HepG2 (cell line): ENCODE results near the gene EPS8. TPM values are rescaled to one million over a fixed set of nuclear protein-coding genes. Genes with fewer than 3 reads are reported as not detected.

Experiments used
- ATAC-seq: fragments of 200-7000 bp; cut with Tn5 transposase; 3 replicates; pipeline ENCODE4 v1.9.1; 2020; ENCODE audit warnings: mild to moderate bottlenecking, moderate library complexity
- Bru-seq: library from RNA; stranded (reverse); fragments of 400-500 nt; gene quantifications from one replicate; lab custom pipeline; 2021; lab: Mats Ljungman, UMichigan
- BruChase-seq, 2 experiments: library from RNA; stranded (reverse); fragments of 400-500 nt; gene quantifications; one replicate each; lab custom pipeline; 2021; lab: Mats Ljungman, UMichigan
- BruUV-seq: library from RNA; stranded (reverse); fragments of 400-500 nt; replicated peaks from 2 replicates; lab custom pipeline; 2021; lab: Mats Ljungman, UMichigan
- CTCF ChIA-PET: fragments of 300-600 bp; formaldehyde crosslinking; extraction: SDS; loops from one replicate; lab custom pipeline; 2021; ENCODE audit warnings: low total read pairs, inconsistent platforms, low intra/inter-chr PET ratio; lab: Yijun Ruan, JAX
- POLR2A ChIA-PET: fragments of 350-600 bp; sonication (Branson Sonifier 250); formaldehyde crosslinking; loops from one replicate; lab custom pipeline; 2020; ENCODE audit warnings: antibody characterized with exemption, inconsistent platforms; lab: Yijun Ruan, JAX
- DNase-seq: peaks from one replicate; pipeline ENCODE4 v3.0.0-alpha.2; 2015; ENCODE audit warnings: low spot score
- FAIRE-seq: peaks from 3 replicates; lab custom pipeline; 2011; peaks lifted over from hg19 to GRCh38; lab: Jason Lieb, UNC
- H2AFZ ChIP-seq: one replicate; pipeline ENCODE4 v1.6.1; 2011; ENCODE audit warnings: low read length, inconsistent platforms
- H3K27ac ChIP-seq: fragments of 300-600 bp; 3 replicates; pipeline ENCODE4 v1.8.0; 2011; ENCODE audit warnings: mixed run types, mild to moderate bottlenecking, mixed read lengths, low read length, inconsistent platforms; ENCODE audit not compliant: insufficient read depth; ENCODE audit errors: extremely low read length
- H3K27me3 ChIP-seq, 2 experiments: fragments of 200-600 bp in 1 of 2; 2 replicates in 1 of 2; 3 replicates in 1 of 2; pipeline versions ENCODE4 v1.6.0 to v1.8.0; 2011; ENCODE audit warnings: low read length in 2 of 2, mild to moderate bottlenecking in 2 of 2, moderate library complexity in 2 of 2, inconsistent platforms in 1 of 2; ENCODE audit not compliant: insufficient read depth in 2 of 2, control insufficient read depth in 1 of 2
- H3K36me3 ChIP-seq, 2 experiments: fragments of 200-600 bp in 1 of 2; replicated peaks in 1 of 2; 2 replicates in 1 of 2; 3 replicates in 1 of 2; pipeline versions ENCODE4 v1.5.1 to v1.8.0; 2011; ENCODE audit warnings: low read length in 2 of 2, inconsistent platforms in 1 of 2; ENCODE audit not compliant: insufficient read depth in 2 of 2, control insufficient read depth in 1 of 2
- H3K4me1 ChIP-seq: 2 replicates; pipeline ENCODE4 v1.5.1; 2012; ENCODE audit warnings: low read length, inconsistent platforms; ENCODE audit not compliant: insufficient read depth
- H3K4me2 ChIP-seq: 2 replicates; pipeline ENCODE4 v1.6.0; 2011; ENCODE audit warnings: low read depth, low read length, inconsistent platforms
- H3K4me3 ChIP-seq, 3 experiments: fragments of 200-600 bp in 1 of 3; sonication (generic), shearing (Covaris generic) in 1 of 3; replicated peaks in 1 of 3; 2 replicates each; pipeline ENCODE4 v1.5.1; 2011 to 2016; ENCODE audit warnings: low read length in 3 of 3, inconsistent platforms in 2 of 3, low read depth in 2 of 3, mild to moderate bottlenecking in 2 of 3, control low read depth in 1 of 3, mixed read lengths in 1 of 3; ENCODE audit not compliant: insufficient read depth in 1 of 3
- H3K79me2 ChIP-seq: one replicate; pipeline ENCODE4 v1.6.1; 2011; ENCODE audit warnings: low read length, inconsistent platforms; ENCODE audit not compliant: insufficient read depth
- H3K9ac ChIP-seq: 2 replicates; pipeline ENCODE4 v1.6.0; 2011; ENCODE audit warnings: mild to moderate bottlenecking, low read depth, low read length, inconsistent platforms; ENCODE audit not compliant: insufficient read depth
- H3K9me3 ChIP-seq: 2 replicates; pipeline ENCODE4 v1.5.1; 2012; ENCODE audit warnings: mild to moderate bottlenecking, low read length
- H4K20me1 ChIP-seq: 2 replicates; pipeline ENCODE4 v1.6.0; 2011; ENCODE audit warnings: inconsistent platforms, mild to moderate bottlenecking, low read length, moderate library complexity; ENCODE audit not compliant: insufficient read depth
- ETV6 ChIP-seq: sonication (generic); formaldehyde crosslinking; conservative IDR thresholded peaks from 2 replicates; pipeline ENCODE4 v1.4.0; 2020; ENCODE audit warnings: missing genetic modification reagents
- FIP1L1 ChIP-seq: fragments of 200-400 bp; formaldehyde crosslinking; IDR thresholded peaks from 2 replicates; pipeline ENCODE4 v1.6.1; 2018; ENCODE audit warnings: low read depth, mild to moderate bottlenecking, low read length, moderate library complexity, borderline replicate concordance; ENCODE audit not compliant: insufficient read depth
- FOXO1 ChIP-seq: sonication (generic); formaldehyde crosslinking; IDR thresholded peaks from 2 replicates; pipeline ENCODE4 v1.4.0; 2020; ENCODE audit warnings: missing genetic modification reagents
- IRX3 ChIP-seq: sonication (generic); formaldehyde crosslinking; IDR thresholded peaks from 2 replicates; pipeline ENCODE4 v1.8.1; 2023; ENCODE audit warnings: mild to moderate bottlenecking, low read depth, missing genetic modification reagents, borderline replicate concordance
- PHF8 ChIP-seq: sonication (generic); formaldehyde crosslinking; IDR thresholded peaks from 2 replicates; pipeline ENCODE4 v1.5.0; 2020; ENCODE audit warnings: missing genetic modification reagents
- SP140L ChIP-seq: sonication (generic); formaldehyde crosslinking; IDR thresholded peaks from 2 replicates; pipeline ENCODE4 v1.4.0; 2020; ENCODE audit warnings: missing genetic modification reagents, borderline replicate concordance
- TARDBP ChIP-seq: sonication (generic); formaldehyde crosslinking; IDR thresholded peaks from 2 replicates; pipeline ENCODE4 v1.8.0; 2022; ENCODE audit warnings: mild to moderate bottlenecking, missing genetic modification reagents
- WIZ ChIP-seq: sonication (generic); formaldehyde crosslinking; IDR thresholded peaks from 2 replicates; pipeline ENCODE4 v1.5.1; 2020; ENCODE audit warnings: mild to moderate bottlenecking, missing genetic modification reagents
- ZBTB14 ChIP-seq: sonication (generic); formaldehyde crosslinking; IDR thresholded peaks from 2 replicates; pipeline ENCODE4 v1.4.0; 2020; ENCODE audit warnings: missing genetic modification reagents
- ZFP91 ChIP-seq: sonication (generic); formaldehyde crosslinking; IDR thresholded peaks from 2 replicates; pipeline ENCODE4 v1.9.0; 2022; ENCODE audit warnings: missing genetic modification reagents, mild to moderate bottlenecking, borderline replicate concordance
- ZNF567 ChIP-seq: sonication (generic); formaldehyde crosslinking; IDR thresholded peaks from 2 replicates; pipeline ENCODE4 v1.8.1; 2023; ENCODE audit warnings: mild to moderate bottlenecking, missing genetic modification reagents, borderline replicate concordance
- ZNF615 ChIP-seq: sonication (generic); formaldehyde crosslinking; IDR thresholded peaks from 2 replicates; pipeline ENCODE4 v1.5.0; 2020; ENCODE audit warnings: mild to moderate bottlenecking, missing genetic modification reagents, borderline replicate concordance
- ZNF878 ChIP-seq: sonication (generic); formaldehyde crosslinking; IDR thresholded peaks from 2 replicates; pipeline ENCODE4 v1.8.1; 2023; ENCODE audit warnings: mild to moderate bottlenecking, missing genetic modification reagents, moderate library complexity
- WGBS: methylation state at CpG from one replicate; pipeline ENCODE4 v1.1.6; 2017; ENCODE audit warnings: low lambda C conversion rate; 5-methylcytosine and 5-hydroxymethylcytosine counted together
- in situ Hi-C: cut with HindIII; loops from 2 replicates; pipeline ENCODE4 v1.10.0; 2017; ENCODE audit warnings: low pct_unique_long_range_greater_than_20kb; ENCODE audit not compliant: extremely low pct_ligation_motif_present
- intact Hi-C: fragments of 100-400 bp; cut with micrococcal nuclease; formaldehyde crosslinking; loops from one replicate; pipeline ENCODE4 v1.10.0; 2022; ENCODE audit not compliant: unreplicated experiment
- long read RNA-seq, 2 experiments: library from RNA in 1 of 2; library from polyadenylated mRNA in 1 of 2; stranded (forward) in 1 of 2; unstranded in 1 of 2; transcript quantifications; one replicate each; pipeline ENCODE4 v2.0.0, GENCODE V29; 2019 to 2022
- polyA minus RNA-seq, 3 experiments: library from RNA; depleted of rRNA, polyadenylated mRNA; stranded (reverse); fragments of >200 nt; gene quantifications; 2 replicates each; pipeline ENCODE4 v1.2.3, GENCODE V29; 2011; ENCODE audit warnings: low replicate concordance in 1 of 3
- polyA plus RNA-seq, 8 experiments: library from polyadenylated mRNA; depleted of rRNA in 3 of 8; stranded (reverse) in 7 of 8; unstranded in 1 of 8; fragments of >200 nt; fragmentation: Illumina TruSeq in 4 of 8; extraction: Trizol in 4 of 8; gene quantifications; 2 replicates each; pipeline versions ENCODE4 v1.2.1 to v1.2.3, GENCODE V29; 2011 to 2016; ENCODE audit warnings: low read depth in 4 of 8, missing spikeins in 1 of 8, mixed read lengths in 1 of 8; ENCODE audit not compliant: insufficient read depth in 1 of 8
- total RNA-seq, 5 experiments: library from RNA; depleted of rRNA; stranded (reverse); fragments of >200 nt; fragmentation: Illumina TruSeq; extraction: Trizol; gene quantifications; 2 replicates each; pipeline ENCODE4 v1.2.3, GENCODE V29; 2016; ENCODE audit warnings: low read depth in 1 of 5

Gene EPS8
- total RNA-seq (2016; rRNA removed; fragmentation: Illumina TruSeq; extraction: Trizol) (43.4 and 51.6 TPM in 2 replicates), polyA plus RNA-seq (2011; rRNA removed) (37.1 and 39.2 TPM in 2 replicates), polyA minus RNA-seq (2011; rRNA and poly(A)+ RNA removed; ENCODE audit: low replicate concordance) (3.8 and 44.2 TPM in 2 replicates), Bru-seq, nascent RNA (percentile 88 among the genes with signal in this experiment), BruChase-seq, experiment 1, labeled RNA remaining after a 6-hour chase (percentile 76 among the genes with signal in this experiment), BruChase-seq, experiment 2, labeled RNA remaining after a 2-hour chase (percentile 76 among the genes with signal in this experiment)
- total RNA-seq (2016; cell fraction: cytosol; rRNA removed; fragmentation: Illumina TruSeq; extraction: Trizol; ENCODE audit: low read depth), result 9.4 and 10.4 TPM in 2 replicates
- total RNA-seq (2016; cell fraction: insoluble cytoplasmic fraction; rRNA removed; fragmentation: Illumina TruSeq; extraction: Trizol), result 40.9 and 52.2 TPM in 2 replicates
- total RNA-seq (2016; cell fraction: membrane; rRNA removed; fragmentation: Illumina TruSeq; extraction: Trizol), result 23.4 and 25.9 TPM in 2 replicates
- 44.6 and 50.9 TPM in 2 replicates for total RNA-seq (2016; cell fraction: nucleus; rRNA removed; fragmentation: Illumina TruSeq; extraction: Trizol)
- polyA plus RNA-seq (2011; cell fraction: cytosol; rRNA removed), result 30.2 and 34.0 TPM in 2 replicates
- 26.3 and 29.3 TPM in 2 replicates for polyA plus RNA-seq (2011; cell fraction: nucleus; rRNA removed)
- polyA plus RNA-seq (2012), result 19.5 and 25.8 TPM in 2 replicates
- polyA plus RNA-seq (2016; cell fraction: cytosol; fragmentation: Illumina TruSeq; extraction: Trizol; ENCODE audit: low read depth), result 2.6 and 3.2 TPM in 2 replicates
- 42.1 and 42.3 TPM in 2 replicates for polyA plus RNA-seq (2016; cell fraction: insoluble cytoplasmic fraction; fragmentation: Illumina TruSeq; extraction: Trizol; ENCODE audit: low read depth)
- polyA plus RNA-seq (2016; cell fraction: membrane; fragmentation: Illumina TruSeq; extraction: Trizol; ENCODE audit: low read depth), result 8.5 and 8.8 TPM in 2 replicates
- 28.2 and 28.4 TPM in 2 replicates for polyA plus RNA-seq (2016; cell fraction: nucleus; fragmentation: Illumina TruSeq; extraction: Trizol; ENCODE audit: insufficient read depth, low read depth)
- 23.0 and 33.1 TPM in 2 replicates for polyA minus RNA-seq (2011; cell fraction: cytosol; rRNA and poly(A)+ RNA removed)
- 108 and 119 TPM in 2 replicates for polyA minus RNA-seq (2011; cell fraction: nucleus; rRNA and poly(A)+ RNA removed)
- long read RNA-seq, experiment 1, transcript EPS8-221 (21 exons, 3,873 nt), result major isoform, 9 of 33 reads
- long read RNA-seq, experiment 1, partial matches to known transcripts, result 13 of 33 reads
- long read RNA-seq, experiment 1, other reads (novel, unspliced or antisense), result 9 of 33 reads
- long read RNA-seq, experiment 2, partial matches to known transcripts, result 7 of 54 reads
- long read RNA-seq, experiment 2, other reads (novel, unspliced or antisense), result 47 of 54 reads

GRCh38 chr12:15789220-15790171, at the start of gene EPS8:
Gene EPS8 (minus strand): TSS chr12:15789388. CDS start chr12:15682951, 106,437 bp downstream.
- peaks cover 43% of the 10 kb centered on the region for H3K4me1 ChIP-seq
- ChIA-PET CTCF (no interaction called here), POLR2A (interaction anchor here (0.8 to 3.2 kb wide), 12 partner anchors 8 to 198 kb away, joined by 3 to 31 read pairs (median 4); partner anchors contain the start of gene STRAP)
- H3K79me2 ChIP-seq, result peaks cover 41% of the 10 kb centered on the region
- H3K27me3 ChIP-seq, result no peaks in the 10 kb centered on the region; a peak in 1 of 5 replicates
- peak within 1 kb of the TSS; percentile 91 for H3K9ac ChIP-seq
- WGBS, result under 1% methylated on average over 38 of the region's 85 CpGs
- BruUV-seq, result TSS peak; percentile 93
- no peaks in the 10 kb centered on the region for H3K36me3 ChIP-seq
- peak within 1 kb of the TSS; percentile 94 for H3K4me2 ChIP-seq
- peak within 1 kb of the TSS; percentile 92 for H3K27ac ChIP-seq
- intact Hi-C loops, result loop anchor here (2.0 kb wide), 1 partner anchor 33 kb away; no protein-coding TSS in a partner anchor
- H4K20me1 ChIP-seq, result no peaks in the 10 kb centered on the region
- H3K9me3 ChIP-seq, result no peaks in the 10 kb centered on the region
- ATAC-seq (peak; percentile 90), DNase-seq (peak; percentile 83), FAIRE-seq (peak; percentile 65)
- peak within 1 kb of the TSS; percentile 82 for H2AFZ ChIP-seq
- in situ Hi-C loops, result no loop called here
- peak within 1 kb of the TSS; percentile 84 to 92 (median 91) for H3K4me3 ChIP-seq
- TF ChIP-seq IRX3 (CRISPR knock-in tag) (peak; percentile 94), ETV6 (CRISPR knock-in tag) (no peak), ZFP91 (CRISPR knock-in tag) (peak; percentile 77; the same call in 1 of the 2 replicates), SP140L (CRISPR knock-in tag) (no peak; the same call in 1 of the 2 replicates), WIZ (CRISPR knock-in tag) (0 out of 2 replicates have a peak, but pooled peaks have one; percentile 34), ZNF878 (CRISPR knock-in tag) (no peak; the same call in 1 of the 2 replicates), ZBTB14 (CRISPR knock-in tag) (peak; percentile 94), TARDBP (CRISPR knock-in tag) (peak; percentile 82), ZNF567 (CRISPR knock-in tag) (no peak), PHF8 (CRISPR knock-in tag) (peak; percentile 81; the same call in 1 of the 2 replicates), ZNF615 (CRISPR knock-in tag) (no peak), FIP1L1 (0 out of 2 replicates have a peak, but pooled peaks have one; percentile 69), FOXO1 (CRISPR knock-in tag) (peak; percentile 65; the same call in 1 of the 2 replicates)
